ENCODE results near the gene PWP2.
"Not testable (repeated sequence)": the region's sequence is repeated elsewhere in the genome, so short reads cannot be mapped to it uniquely, and the experiment has no call there.

Gene PWP2

DNA sequence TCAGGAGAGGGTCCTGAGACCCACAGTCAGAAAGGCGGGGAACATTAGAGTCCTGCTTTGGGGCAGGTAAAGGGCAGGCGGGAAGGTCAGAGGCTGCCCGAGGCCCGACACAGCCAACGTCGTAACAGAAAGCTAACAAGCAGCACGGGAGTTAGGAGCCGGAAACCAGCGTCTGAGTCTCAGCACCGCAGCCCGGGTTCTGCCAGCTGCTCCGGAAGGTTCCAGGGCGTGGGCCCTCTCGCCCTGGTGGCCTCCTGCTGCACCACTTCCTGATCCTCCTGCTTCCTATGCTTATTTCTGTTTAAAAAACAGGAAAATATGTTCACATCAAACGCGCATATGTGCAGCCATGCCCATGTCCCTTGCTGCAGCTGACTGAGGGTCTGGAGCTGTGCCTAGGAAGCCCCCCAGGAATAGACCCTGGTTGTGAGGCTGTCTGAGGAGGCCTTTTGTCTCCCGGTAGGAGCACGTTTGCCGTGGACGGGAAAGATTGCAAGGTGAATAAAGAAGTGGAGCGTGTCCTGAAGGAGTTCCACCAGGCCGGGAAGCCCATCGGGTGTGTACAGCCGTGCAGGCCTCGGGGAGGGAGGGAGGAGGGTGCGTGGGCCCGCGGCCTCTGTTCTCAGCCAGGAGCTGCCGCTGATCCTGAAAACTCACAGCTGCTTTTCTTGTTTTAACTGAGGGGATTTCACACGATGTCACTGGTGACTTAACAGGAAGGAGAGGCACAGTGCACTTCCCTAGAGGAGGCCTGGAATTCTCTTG, 32.8 kb downstream of the PWP2 start:
- DNase-seq: not testable (repeated sequence)

DNA sequence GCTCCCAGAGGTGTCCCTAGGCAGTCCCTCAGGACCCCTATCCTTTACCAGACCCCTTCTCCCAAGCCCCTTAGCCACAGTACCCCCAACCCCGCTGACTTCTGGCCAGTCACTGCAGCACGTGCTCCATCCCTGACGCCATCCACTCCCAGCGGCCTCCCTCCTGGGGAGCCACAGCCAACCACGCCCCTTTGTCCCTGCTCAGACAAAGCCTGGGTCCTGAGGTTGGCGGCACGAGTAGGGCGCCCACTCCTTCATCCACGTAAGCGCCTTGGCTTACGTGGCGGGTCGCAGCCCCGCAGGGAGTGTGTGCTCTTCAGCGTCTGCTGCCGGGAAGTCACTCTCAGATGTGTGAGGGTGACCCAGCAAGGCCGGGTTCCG, 33.3 kb downstream of the PWP2 start:
- DNase-seq: not testable (repeated sequence)

DNA sequence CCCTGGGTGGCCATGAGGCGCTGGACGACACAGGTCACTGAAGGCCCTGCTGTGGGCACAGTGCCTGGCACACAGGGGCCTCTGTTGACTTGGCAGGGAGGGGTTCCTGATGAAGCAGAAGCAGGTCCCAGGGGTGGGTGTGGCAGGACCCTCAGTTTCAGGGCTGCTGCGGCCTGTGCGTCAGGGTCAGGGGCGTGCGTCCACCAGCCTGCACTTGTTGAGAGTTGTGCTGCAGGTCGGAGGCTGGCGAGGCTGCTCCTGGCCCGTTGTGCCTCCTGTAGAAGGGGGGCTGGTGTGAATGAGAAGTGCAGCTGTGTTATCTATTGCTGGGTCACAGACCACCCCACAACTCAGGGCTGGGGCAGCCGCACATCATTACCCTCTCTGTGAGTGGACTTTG, 35.3 kb downstream of the PWP2 start:
- DNase-seq: not testable (repeated sequence)

DNA sequence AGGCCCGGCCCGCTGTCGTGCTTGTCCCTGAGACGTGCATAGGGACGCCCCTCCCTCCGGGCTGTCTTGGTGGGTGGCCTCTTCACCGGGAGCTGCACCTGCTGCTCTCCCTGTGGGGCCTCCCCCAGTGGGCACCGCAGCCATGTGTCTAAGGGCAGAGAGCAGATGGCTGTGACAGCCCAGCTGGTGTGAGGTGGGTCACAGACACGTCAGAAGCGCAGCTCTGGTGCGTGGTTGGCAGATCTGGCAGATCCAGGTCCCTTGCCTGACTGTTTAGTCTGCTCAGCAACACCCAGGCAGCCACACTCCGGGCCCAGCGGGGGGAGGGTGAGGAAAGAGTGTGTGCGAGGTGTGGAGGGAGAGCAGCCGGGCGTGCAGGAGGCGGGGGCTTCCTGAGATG, 36.2 kb downstream of the PWP2 start:
- DNase-seq: not testable (repeated sequence)

DNA sequence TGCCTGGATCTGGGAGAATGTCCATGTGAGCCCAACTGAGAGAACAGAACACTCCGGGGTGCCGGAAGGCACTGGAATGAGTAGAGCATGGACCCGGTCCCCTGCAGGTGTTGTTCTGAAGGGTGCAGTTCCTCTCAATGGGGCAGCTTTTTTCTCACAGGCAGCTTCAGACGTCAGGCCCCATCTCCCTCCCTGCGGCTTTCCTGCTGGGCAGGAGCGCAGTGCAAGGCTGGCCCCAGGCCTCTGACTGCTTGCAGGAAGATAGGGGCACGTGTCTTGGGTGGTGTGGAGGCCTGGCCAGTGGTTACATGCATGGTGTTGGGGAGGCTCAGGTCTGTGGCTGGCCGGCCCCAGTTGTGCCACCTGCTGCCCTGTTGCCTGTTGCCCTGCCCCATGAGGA, 36.8 kb downstream of the PWP2 start:
- DNase-seq: not testable (repeated sequence)

DNA sequence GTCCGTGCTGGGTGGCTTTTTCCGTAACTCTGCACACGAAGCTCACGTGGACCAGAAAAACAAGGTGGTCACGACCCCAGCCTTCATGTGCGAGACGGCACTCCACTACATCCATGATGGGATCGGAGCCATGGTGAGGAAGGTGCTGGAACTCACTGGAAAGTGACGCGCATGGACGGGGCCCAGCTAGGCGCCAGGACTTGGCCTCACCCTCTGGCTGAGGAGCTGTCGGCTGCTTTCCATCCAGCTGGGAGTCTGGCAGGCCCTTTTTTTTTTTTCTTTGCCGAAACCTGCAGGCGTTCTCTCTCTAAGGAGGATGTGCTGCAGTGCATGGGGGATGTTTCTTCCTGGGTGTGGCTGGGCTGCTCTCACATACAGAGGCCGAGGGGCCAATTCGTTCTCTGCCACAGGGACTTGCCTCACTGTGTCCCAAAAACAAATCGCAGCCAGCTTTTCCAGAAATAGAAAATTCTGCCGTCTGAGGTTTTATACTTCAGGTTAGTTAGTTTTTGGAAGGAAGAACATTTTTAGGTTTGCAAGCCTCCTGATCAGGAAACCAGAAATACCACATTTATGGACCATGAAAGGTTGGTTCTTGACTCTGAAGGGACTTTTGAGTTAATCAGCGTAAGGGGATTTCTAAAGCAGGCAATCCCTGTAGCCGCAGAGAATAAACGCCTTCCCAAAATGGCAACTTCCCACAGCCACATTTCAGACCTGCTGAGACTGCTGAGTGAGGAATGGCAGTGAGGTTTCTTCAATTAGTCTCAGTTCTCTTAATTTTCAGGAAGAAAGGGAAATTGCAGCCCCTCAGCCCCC, 37.8 kb downstream of the PWP2 start:
- not testable (repeated sequence) for DNase-seq

DNA sequence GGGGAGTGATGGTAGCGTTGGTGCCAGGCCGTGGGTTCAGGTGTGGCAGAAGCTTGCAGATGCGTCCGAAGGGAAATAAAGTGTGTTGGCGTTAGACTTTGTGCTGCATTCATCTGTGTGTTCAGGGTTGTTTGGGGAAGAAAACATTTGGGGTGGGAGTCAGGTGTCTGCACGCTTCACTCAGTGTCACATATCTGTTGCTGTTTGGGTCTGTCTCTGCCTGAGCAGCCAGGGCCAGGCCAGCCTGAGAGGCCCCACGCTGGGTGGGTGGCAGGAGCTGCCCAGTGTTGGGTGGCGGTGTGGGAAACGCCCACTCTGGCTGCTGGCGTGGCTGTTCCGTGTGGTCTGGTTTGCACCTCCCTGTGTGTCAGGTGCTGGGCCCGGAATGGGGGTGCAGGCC, 38.4 kb downstream of the PWP2 start:
- not testable (repeated sequence) for DNase-seq

DNA sequence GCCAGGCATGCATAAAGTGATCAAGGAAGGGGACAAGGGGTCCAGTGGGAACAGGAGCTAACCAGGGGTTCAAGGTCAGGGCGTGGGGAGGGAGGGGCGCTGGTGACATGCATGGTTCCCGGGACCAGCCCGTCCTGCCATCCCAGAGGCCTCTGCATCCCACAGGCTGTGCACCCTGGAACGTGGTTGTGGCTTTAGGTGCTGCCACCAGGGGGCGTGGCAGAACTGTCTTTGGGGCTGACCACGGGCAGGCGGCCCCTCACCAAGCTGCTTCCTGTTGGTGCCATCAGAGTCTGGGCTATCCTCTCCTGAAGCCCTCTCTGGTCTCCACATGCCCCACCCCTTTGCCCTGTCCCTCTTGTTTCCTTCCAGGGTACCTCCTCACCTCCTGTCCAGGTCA, 39.9 kb downstream of the PWP2 start:
- not testable (repeated sequence) for DNase-seq

DNA sequence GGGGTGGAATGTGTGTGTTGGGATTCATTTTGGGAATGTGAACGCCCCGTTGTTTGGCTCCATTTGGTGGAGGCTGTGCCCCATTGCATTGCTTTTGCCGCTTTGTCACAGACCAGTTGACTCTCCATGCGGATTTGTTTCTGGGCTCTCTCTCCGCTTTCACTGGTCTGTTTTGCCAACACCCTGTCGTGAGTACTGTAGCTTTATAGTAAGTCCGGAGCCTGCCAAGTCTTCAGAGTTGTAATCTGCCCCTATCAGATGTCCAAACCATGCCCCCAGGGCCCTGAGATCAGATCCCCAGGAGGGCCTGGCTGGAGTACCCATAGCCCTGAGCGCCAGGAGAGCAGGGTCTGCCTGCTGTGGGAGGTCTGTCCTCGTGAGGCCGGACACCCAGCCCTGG, 43.1 kb downstream of the PWP2 start:
- DNase-seq: not testable (repeated sequence)

DNA sequence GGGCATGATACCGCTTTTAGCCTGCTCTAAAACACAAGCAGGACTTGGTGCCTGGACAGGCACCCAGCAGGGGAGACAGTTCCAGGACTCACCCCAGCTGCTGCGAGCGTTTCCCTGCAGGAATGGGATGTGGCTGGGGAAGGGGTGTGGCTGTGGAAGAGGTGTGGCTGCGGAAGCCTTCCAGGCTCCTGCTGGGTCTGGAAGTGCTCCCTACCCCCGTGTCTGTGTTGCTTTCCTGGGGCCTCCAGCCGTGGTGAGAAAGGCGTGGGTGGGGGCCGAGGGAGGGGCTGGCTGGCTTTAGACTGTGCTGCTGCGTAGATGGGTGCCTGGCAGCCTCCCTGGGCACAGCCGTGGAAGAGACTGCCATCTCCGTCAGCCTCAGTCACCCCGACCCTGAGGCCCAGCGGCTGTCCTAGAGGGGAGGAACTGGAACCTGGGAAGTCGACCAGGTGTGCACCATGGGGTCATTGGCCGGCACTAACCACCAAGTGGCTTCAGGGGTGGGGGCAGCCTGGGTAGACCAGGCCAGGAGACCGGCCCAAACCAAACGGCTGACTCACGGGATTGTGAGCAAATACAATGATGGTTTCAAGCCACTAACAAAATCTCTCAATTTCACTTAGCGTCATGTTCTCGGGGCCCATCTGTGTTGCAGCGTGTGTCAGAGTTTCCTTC, 46.2 kb downstream of the PWP2 start:
- DNase-seq: not testable (repeated sequence)

DNA sequence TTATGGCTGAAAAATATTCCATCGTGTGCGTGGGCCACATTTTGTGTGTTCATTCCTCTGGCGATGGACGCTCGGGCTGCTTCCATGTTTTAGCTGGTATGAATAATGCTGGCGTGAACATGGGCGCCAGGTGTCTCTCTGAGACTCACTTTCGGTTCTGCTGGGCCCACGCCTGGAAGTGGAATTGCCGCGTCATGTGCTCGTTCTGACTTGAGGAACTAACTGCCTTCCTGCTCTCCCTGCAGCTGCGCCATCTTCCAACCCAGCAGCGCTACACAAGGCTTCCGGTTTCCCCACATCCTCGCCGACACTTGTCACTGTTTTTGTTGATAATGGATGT, 46.7 kb downstream of the PWP2 start:
- not testable (repeated sequence) for DNase-seq

DNA sequence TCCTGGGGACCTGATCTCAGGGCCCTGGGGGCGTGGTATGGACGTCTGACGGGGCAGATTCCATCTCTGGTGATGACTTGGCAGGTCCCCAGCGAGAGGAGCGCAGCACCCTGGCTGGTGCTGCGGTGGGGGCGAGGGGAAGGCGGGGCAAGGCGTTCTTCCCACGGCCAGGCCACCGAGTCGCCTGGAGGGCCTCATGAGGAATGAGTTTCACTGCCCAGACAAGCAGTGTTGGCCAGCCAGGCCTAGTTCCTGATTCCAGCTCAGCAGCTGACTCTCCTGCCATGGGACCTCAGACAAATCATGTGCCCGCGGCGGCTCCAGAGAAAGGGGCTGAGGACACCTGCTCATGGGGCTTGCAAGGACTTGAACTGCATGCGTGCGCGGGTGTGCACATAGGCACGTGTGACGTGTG, 47.6 kb downstream of the PWP2 start:
- DNase-seq: not testable (repeated sequence)

DNA sequence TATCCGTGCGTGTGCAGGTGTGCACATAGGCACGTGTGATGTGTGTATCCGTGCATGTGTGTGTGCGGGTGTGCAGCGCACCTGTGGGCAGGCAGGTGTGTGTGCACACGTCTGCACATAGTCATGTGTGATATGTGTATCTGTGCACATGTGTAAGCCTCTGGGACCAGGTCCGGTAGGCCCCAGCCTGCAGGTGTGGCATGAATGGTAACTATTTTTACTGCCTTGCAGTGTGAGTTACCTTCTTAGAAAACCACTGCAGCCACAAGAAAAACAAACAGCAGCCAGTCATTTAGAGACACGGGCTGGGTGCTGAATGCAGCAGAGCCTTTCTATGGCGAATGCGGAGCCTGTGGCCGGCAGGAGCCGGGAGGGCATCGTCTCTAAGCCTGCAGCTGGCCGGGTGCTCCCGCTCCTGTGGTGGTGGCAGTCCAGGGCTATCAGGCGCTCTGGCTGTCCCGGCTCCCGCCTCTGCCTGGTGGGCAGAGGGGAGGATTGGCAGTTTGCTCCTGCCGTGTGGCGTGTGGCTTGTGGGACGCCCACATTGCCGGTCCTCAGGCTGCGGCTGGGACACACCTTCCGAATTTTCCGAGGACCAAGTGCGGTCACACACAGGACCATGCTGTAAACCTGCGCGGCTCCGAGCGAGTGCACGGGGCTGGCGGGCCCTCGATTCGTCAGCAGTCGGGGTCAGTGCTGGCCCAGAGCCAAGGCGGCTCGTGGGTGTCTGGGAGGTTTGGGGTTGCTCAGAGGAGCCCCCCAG, 48.2 kb downstream of the PWP2 start:
- DNase-seq: not testable (repeated sequence)

DNA sequence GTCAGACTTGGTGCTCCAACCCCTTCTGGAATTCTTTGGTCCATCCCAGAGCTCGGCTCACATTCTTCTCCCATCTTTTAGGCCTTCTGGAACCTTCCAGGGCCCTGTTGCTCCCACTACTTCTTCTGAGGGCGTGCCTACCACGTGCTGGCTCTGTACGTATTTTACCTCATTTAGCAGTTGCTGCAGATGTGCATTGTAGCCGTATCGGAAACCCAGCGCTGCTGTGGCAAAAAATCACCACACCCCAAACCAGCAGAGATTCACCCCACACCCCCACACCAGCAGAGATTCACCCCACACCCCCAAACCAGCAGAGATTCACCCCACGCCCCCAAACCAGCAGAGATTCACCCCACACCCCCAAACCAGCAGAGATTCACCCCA, 48.8 kb downstream of the PWP2 start:
- not testable (repeated sequence) for DNase-seq

DNA sequence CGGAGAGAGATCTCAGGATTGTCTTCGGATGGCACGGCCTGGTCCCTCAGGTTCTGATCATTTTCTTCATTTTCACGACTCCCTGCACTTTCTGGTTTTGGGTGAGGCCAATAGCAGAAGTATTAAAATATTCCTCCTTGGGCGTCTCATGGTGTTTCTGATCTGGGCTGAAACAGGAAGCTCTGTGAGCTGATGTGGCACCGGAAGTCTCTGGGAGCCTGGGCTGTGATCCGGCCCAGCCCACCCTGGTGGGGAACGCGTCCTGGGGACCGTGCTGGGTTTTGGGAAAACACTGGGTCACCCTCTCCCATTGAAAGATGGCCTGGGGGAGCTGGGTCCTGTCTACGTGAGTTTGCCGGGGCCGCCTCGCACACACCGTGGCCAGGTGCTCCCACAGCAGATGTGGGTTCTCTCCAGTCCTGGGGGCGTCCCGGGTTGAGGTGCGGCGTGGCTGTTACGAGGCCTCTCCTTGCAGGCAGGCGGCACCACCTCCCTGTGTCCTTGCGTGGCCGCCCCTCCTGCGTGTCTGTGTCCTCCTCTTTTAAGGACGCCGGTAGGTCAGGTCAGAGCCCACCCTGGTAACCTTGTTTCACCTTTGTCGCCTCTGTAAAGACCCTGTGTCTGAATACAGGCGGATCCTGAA, 50.4 kb downstream of the PWP2 start:
- DNase-seq: not testable (repeated sequence)

DNA sequence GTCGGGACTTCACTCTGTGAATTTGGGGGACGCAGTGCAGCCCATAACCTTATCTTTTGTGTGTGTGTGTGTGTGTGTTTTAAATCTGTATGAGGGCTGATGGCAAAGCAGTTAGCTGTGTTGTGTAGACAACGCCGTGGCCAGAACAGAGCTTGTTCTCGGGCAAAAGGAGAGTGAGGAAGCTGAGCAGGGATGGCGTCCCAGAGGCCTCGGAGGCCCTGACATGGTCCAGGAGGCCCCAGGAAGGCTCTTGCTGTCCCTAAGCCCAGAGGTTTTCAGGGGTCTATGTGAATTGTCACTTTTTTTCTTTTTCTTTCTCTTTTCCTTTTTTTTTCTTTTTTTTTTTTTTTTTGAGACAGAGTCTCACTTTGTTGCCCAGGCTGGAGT, 50.9 kb downstream of the PWP2 start:
- DNase-seq: not testable (repeated sequence)

DNA sequence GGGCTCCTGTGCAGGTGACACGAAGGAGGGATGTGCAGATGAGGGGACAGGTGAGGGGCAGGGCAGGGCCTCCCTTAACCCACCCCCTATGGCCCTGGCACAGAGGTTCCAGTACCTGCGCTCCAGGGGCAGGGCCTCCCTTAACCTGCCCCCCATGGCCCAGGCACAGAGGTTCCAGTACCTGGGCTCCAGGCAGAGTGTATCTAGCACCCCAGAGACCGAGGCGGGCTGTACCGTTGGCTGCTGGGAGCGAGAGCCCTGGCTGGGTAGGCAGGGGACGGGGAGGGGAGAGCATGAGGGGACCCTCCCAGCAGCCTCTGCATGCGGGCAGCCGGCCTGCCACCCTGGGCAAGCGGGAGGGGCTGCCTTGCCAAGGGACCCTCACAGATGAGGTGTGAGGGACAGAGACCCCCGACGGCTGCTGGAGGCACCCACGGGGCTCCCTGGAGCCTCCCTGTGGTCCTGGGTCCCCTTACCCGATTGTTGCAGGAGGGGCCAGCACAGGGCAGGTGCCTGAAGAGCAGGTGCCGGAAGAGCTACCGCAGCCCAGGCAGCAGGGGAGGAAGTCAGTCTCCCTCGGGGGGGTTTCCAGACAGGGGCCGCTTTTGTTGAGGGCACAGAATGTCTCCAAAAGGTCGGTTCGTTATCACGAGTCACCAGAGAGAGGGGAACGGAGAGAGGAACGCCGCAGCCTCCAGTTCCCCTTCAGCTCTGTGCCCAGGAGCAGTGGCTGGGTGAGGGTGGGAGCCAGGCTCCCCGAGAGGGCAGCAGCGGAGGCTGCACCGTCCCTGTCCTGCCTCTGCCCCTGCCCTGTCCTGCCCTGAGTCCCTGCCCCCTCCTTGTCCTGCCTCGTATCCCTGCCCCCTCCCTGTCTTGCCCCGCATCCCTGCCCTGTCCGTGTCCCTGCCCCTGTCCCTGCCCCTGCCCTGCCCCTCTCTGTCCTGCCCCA, 52.4 kb downstream of the PWP2 start:
- not testable (repeated sequence) for DNase-seq

DNA sequence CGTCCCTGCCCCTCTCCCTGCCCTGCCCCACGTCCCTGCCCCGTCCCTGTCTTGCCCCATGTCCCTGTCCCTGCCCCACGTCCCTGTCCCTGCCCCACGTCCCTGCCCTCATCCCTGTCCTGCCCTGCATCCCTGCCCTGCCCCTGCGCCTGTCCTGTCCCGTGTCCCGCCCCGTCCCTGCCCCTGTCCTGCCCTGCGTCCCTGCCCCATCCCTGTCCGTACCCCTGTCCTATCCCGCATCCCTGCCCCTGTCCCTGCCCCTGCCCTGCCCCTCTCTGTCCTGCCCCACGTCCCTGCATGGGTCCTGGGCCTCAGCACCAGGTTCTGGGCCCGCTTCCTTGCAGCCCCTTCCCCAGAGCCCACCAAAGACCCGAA, 53.1 kb downstream of the PWP2 start:
- not testable (repeated sequence) for DNase-seq

DNA sequence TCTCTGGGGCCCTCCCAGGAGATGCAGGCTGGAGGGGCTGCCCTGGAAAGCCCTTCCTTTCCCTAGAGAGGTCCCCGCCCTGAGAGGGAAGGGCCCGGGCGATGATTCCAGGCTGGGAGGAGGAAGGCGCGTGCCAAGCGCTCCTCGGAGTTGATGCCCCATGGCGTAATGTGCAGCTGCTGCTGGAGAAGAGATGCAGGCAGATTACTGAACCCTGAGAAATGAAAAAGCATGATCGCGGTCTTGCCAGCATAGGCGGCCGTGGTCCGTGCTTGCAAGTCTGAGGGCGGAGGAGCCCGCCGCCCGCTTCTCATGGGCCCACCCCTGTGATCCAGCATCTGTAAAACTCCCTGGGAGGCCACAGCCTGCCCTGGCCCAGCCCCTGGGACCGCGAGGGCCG, 53.6 kb downstream of the PWP2 start:
- not testable (repeated sequence) for DNase-seq

DNA sequence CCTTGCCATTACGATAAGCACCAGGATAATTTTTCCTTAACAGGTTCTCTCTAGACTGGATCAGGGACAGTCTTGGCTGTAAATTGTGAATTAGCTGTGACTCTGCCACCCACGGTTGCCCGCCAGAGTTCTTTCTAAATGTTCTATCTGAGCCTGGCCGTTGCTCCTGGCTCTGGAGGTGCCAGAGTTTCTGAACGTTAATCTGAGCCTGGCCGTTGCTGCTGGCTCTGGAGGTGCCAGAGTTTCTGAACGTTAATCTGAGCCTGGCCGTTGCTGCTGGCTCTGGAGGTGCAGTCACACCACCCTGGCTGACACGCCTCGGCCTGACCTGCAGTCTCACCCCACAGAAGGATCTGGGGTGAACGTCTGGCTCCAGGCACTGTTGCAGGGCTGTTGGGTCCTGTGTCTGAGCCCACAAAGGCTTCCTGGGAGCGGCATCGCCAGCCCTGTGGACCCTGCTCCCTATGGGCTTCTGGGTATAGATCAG, 56.0 kb downstream of the PWP2 start:
- not testable (repeated sequence) for DNase-seq

DNA sequence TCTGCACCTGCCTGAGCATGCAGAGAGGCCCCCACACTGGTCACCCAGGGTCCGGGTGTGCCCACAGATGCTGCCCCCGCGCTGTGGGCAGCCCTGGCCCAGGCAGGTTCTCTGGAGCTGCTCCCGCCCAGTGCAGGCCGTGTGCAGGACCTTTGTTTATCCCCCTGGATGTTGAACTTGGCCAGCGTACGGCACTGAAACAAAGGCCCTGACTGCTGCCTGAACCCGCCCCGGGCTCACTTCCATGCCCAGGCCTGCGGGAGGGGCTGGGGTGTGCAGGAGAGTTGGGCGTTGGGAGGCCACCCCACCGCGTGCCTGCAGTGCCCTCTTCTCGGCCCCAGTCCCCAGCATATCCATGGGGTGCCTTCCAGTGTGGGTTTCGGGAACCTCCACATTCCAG, 58.7 kb downstream of the PWP2 start:
- not testable (repeated sequence) for DNase-seq
